Measurements from ENCODE around the gene LRRC7. TPM values are rescaled to one million over a fixed set of nuclear protein-coding genes. Genes with fewer than 3 reads are reported as not detected.

Gene LRRC7
- polyA plus RNA-seq, 1 of the 3 experiments (the other 2 are of a cell fraction), result 0.02 TPM

- no peak for TF ChIP-seq ZBTB33 (IDR thresholded peaks at IDR 0.05; ENCODE audit: borderline replicate concordance, low read depth)
- TF ChIP-seq CTCF (IDR thresholded peaks at IDR 0.05), result no peak
- TF ChIP-seq RCOR1 (IDR thresholded peaks at IDR 0.05; ENCODE audit: low read length), result no peak
These were observed 566.4 kb downstream of the LRRC7 start (continued) for GRCh38 chr1:70134148-70134547.

GRCh38 chr1:70140343-70140742 is 572.6 kb downstream of the LRRC7 start:
- Histone ChIP-seq H2AFZ (ENCODE audit: low read depth) (no peak overlapping the region), H3K9ac (no peak overlapping the region), H3K4me1 (ENCODE audit: control insufficient read depth in 1 of 2, insufficient read depth in 2 of 2, low read depth in 1 of 2, low read length in 1 of 2) (peaks cover 5 to 21% of the 10 kb centered on the region in 2 experiments; a peak in 3 of 4 replicates), H3K27ac (ENCODE audit: low read depth in 2 of 2, low read length in 1 of 2) (peak overlapping the region; percentile 60 to 76; a peak in 3 of 4 replicates), H3K36me3 (replicated peaks in 1 of 2; ENCODE audit: control insufficient read depth in 1 of 2, insufficient read depth in 2 of 2, low read length in 1 of 2) (peaks cover 3 to 11% of the 10 kb centered on the region in 2 experiments), H3K9me3 (no peaks in the 10 kb centered on the region), H3K79me2 (ENCODE audit: insufficient read depth) (no peaks in the 10 kb centered on the region), H3K9me2 (no peaks in the 10 kb centered on the region), H3K4me3 (ENCODE audit: low read depth in 2 of 2, low read length in 1 of 2) (no peak overlapping the region), H3K27me3 (ENCODE audit: insufficient read depth) (no peaks in the 10 kb centered on the region), H3F3A (replicated peaks; ENCODE audit: insufficient read depth) (peaks cover 23% of the 10 kb centered on the region), H4K20me1 (ENCODE audit: insufficient read depth) (no peaks in the 10 kb centered on the region), H3K4me2 (peak overlapping the region; percentile 49; the same call in 1 of the 2 replicates)
- TF ChIP-seq RFX5 (IDR thresholded peaks at IDR 0.05; ENCODE audit: low read length), result peak; percentile 90
- TF ChIP-seq EP300 (IDR thresholded peaks at IDR 0.05; ENCODE audit: borderline replicate concordance in 1 of 2, low read depth in 1 of 2, low read length in 1 of 2), result no peak
- no peak for DNase-seq
- CTCF ChIA-PET, result interaction anchor here (0.6 to 3.6 kb wide), 2 partner anchors 8 to 201 kb away, joined by 3 to 29 read pairs; no protein-coding TSS in a partner anchor
- POLR2A ChIA-PET, result no interaction called here

GRCh38 chr1:70140894-70141293 is 573.2 kb downstream of the LRRC7 start:
- Histone ChIP-seq H4K20me1 (ENCODE audit: insufficient read depth) (no peaks in the 10 kb centered on the region), H3K79me2 (ENCODE audit: insufficient read depth) (no peaks in the 10 kb centered on the region), H3K9ac (no peak overlapping the region), H3K9me3 (no peaks in the 10 kb centered on the region), H3K9me2 (no peaks in the 10 kb centered on the region), H3K27me3 (ENCODE audit: insufficient read depth) (no peaks in the 10 kb centered on the region), H3K36me3 (replicated peaks in 1 of 2; ENCODE audit: control insufficient read depth in 1 of 2, insufficient read depth in 2 of 2, low read length in 1 of 2) (peaks cover 7 to 15% of the 10 kb centered on the region in 2 experiments), H3F3A (replicated peaks; ENCODE audit: insufficient read depth) (peaks cover 23% of the 10 kb centered on the region), H3K4me1 (ENCODE audit: control insufficient read depth in 1 of 2, insufficient read depth in 2 of 2, low read depth in 1 of 2, low read length in 1 of 2) (peaks cover 5 to 21% of the 10 kb centered on the region in 2 experiments; a peak in 3 of 4 replicates), H3K4me3 (ENCODE audit: low read depth in 2 of 2, low read length in 1 of 2) (no peak overlapping the region), H2AFZ (ENCODE audit: low read depth) (no peak overlapping the region), H3K4me2 (peak overlapping the region; percentile 49; the same call in 1 of the 2 replicates), H3K27ac (ENCODE audit: low read depth in 2 of 2, low read length in 1 of 2) (peak overlapping the region; percentile 60 to 76; a peak in 3 of 4 replicates)
- ChIA-PET POLR2A (interaction anchor here (1.4 kb wide), 1 partner anchor 81 kb away, joined by 5 read pairs; the partner anchor contains the start of gene SRSF11), CTCF (interaction anchor here (3.6 kb wide), 1 partner anchor 9 kb away, joined by 29 read pairs; no protein-coding TSS in a partner anchor)
- 89% methylated on average over 3 of the region's 3 CpGs for WGBS (ENCODE audit: low lambda C conversion rate)
- no peak for DNase-seq
- TF ChIP-seq USF2 (IDR thresholded peaks at IDR 0.05; ENCODE audit: borderline replicate concordance, low read depth, low read length), result no peak
- TF ChIP-seq FOSL2 (IDR thresholded peaks at IDR 0.05; ENCODE audit: borderline replicate concordance, low read depth), result no peak
- no peak for TF ChIP-seq USF1 (IDR thresholded peaks at IDR 0.05; ENCODE audit: borderline replicate concordance, low read depth)
- TF ChIP-seq MXI1 (IDR thresholded peaks at IDR 0.05; ENCODE audit: low read depth, low read length), result no peak
- no peak for TF ChIP-seq CTCF (IDR thresholded peaks at IDR 0.05)
- no peak for TF ChIP-seq IRF3 (IDR thresholded peaks at IDR 0.05; ENCODE audit: low read depth, low read length)
- no peak for TF ChIP-seq RCOR1 (IDR thresholded peaks at IDR 0.05; ENCODE audit: low read length)
- no peak for TF ChIP-seq SMC3 (IDR thresholded peaks at IDR 0.05; ENCODE audit: low read depth, low read length)
- TF ChIP-seq NRF1 (IDR thresholded peaks at IDR 0.05; ENCODE audit: low read depth, low read length), result no peak
- no peak for TF ChIP-seq RXRA (IDR thresholded peaks at IDR 0.05; ENCODE audit: borderline replicate concordance, low read depth)
- no peak for TF ChIP-seq JUND (IDR thresholded peaks at IDR 0.05)
- no peak for TF ChIP-seq RAD21 (IDR thresholded peaks at IDR 0.05; ENCODE audit: low read length)
- no peak for TF ChIP-seq ELF1 (IDR thresholded peaks at IDR 0.05)

Measured in SK-N-SH (cell line).